Keratinocyte (primary cell): ENCODE data around the gene RWDD2A. TPM values are rescaled to one million over a fixed set of nuclear protein-coding genes. Genes with fewer than 3 reads are reported as not detected.

Experiments used
- DNase-seq: peaks from one replicate; pipeline ENCODE4 v3.0.0-alpha.2; 2011; ENCODE audit warnings: low read depth, missing footprints, low spot score
- FAIRE-seq: peaks from 2 replicates; lab custom pipeline; 2011; peaks lifted over from hg19 to GRCh38; lab: Jason Lieb, UNC
- H2AFZ ChIP-seq: 2 replicates; pipeline ENCODE4 v1.6.0; 2012; ENCODE audit warnings: low read length, control low read depth, inconsistent platforms; ENCODE audit not compliant: control insufficient read depth
- H3K27ac ChIP-seq: 2 replicates; pipeline ENCODE4 v1.5.1; 2011; ENCODE audit warnings: low read length; ENCODE audit not compliant: control insufficient read depth, insufficient read depth
- H3K27me3 ChIP-seq: 3 replicates; pipeline ENCODE4 v1.6.0; 2011; ENCODE audit warnings: low read length; ENCODE audit not compliant: control insufficient read depth, insufficient read depth; ENCODE audit errors: extremely low read depth
- H3K36me3 ChIP-seq, 2 experiments: 2 replicates in 1 of 2; 3 replicates in 1 of 2; pipeline ENCODE4 v1.5.1; 2011; ENCODE audit warnings: low read length in 2 of 2, mild to moderate bottlenecking in 1 of 2; ENCODE audit not compliant: control insufficient read depth in 2 of 2, insufficient read depth in 2 of 2; ENCODE audit errors: extremely low read depth in 1 of 2
- H3K4me1 ChIP-seq: 3 replicates; pipeline ENCODE4 v1.5.1; 2011; ENCODE audit warnings: low read length; ENCODE audit not compliant: control insufficient read depth, insufficient read depth; ENCODE audit errors: extremely low read depth
- H3K4me2 ChIP-seq: 3 replicates; pipeline ENCODE4 v1.6.0; 2011; ENCODE audit warnings: low read depth, low read length; ENCODE audit not compliant: control insufficient read depth, insufficient read depth; ENCODE audit errors: extremely low read depth
- H3K4me3 ChIP-seq, 3 experiments: fragments of 200-600 bp in 1 of 3; sonication (generic) in 1 of 3; 2 replicates in 2 of 3; 3 replicates in 1 of 3; pipeline ENCODE4 v1.5.1; 2011 to 2016; ENCODE audit warnings: low read length in 3 of 3, mild to moderate bottlenecking in 3 of 3, control low read depth in 2 of 3, inconsistent platforms in 1 of 3, low read depth in 1 of 3, mixed read lengths in 1 of 3, mixed run types in 1 of 3, moderate library complexity in 1 of 3; ENCODE audit not compliant: control insufficient read depth in 2 of 3, insufficient read depth in 2 of 3; ENCODE audit errors: extremely low read depth in 1 of 3
- H3K79me2 ChIP-seq: 2 replicates; pipeline ENCODE4 v1.6.0; 2012; ENCODE audit warnings: low read length; ENCODE audit not compliant: control insufficient read depth, insufficient read depth
- H3K9ac ChIP-seq: 3 replicates; pipeline ENCODE4 v1.6.0; 2011; ENCODE audit warnings: low read length; ENCODE audit not compliant: control insufficient read depth, insufficient read depth; ENCODE audit errors: extremely low read depth
- H3K9me1 ChIP-seq: 3 replicates; pipeline ENCODE4 v1.6.0; 2011; ENCODE audit warnings: low read length; ENCODE audit not compliant: control insufficient read depth, insufficient read depth; ENCODE audit errors: extremely low read depth
- H3K9me3 ChIP-seq: 2 replicates; pipeline ENCODE4 v1.5.1; 2012; ENCODE audit warnings: low read depth, low read length; ENCODE audit not compliant: control insufficient read depth
- H4K20me1 ChIP-seq: 3 replicates; pipeline ENCODE4 v1.6.0; 2011; ENCODE audit warnings: low read length; ENCODE audit not compliant: control insufficient read depth, insufficient read depth; ENCODE audit errors: extremely low read depth
- CTCF ChIP-seq, 3 experiments: IDR thresholded peaks in 1 of 3; conservative IDR thresholded peaks in 1 of 3; optimal IDR thresholded peaks in 1 of 3; 2 replicates in 2 of 3; 3 replicates in 1 of 3; pipeline versions ENCODE3 to v1.5.1; 2011; ENCODE audit warnings: low read length in 3 of 3, mild to moderate bottlenecking in 3 of 3, moderate library complexity in 2 of 3, control low read depth in 1 of 3, inconsistent platforms in 1 of 3; ENCODE audit not compliant: insufficient read depth in 2 of 3; ENCODE audit errors: extremely low read depth in 1 of 3
- EZH2 ChIP-seq: IDR thresholded peaks from one replicate; pipeline ENCODE4 v1.6.1; 2012; ENCODE audit warnings: inconsistent platforms, mild to moderate bottlenecking, low read length, moderate library complexity
- dilution Hi-C: fragments of 300-500 bp; cut with MboI; formaldehyde crosslinking; loops from one replicate; pipeline ENCODE4 v1.7.0; 2020; ENCODE audit warnings: low sequenced_read_pairs; ENCODE audit not compliant: extremely low pct_ligation_motif_present
- polyA plus RNA-seq, 5 experiments: library from polyadenylated mRNA; depleted of rRNA in 3 of 5; stranded (reverse) in 3 of 5; stranded (forward) in 1 of 5; unstranded in 1 of 5; fragments of >200 nt; gene quantifications; 1 replicate in 1 of 5; 2 replicates in 3 of 5; 3 replicates in 1 of 5; pipeline versions ENCODE4 v1.2.1 to v1.2.3, GENCODE V29; 2011 to 2012; ENCODE audit warnings: missing spikeins in 2 of 5, low read depth in 1 of 5, low replicate concordance in 1 of 5

The RWDD2A gene
- polyA plus RNA-seq, 1 donor (not counting 4 experiments of a cell fraction or from before 2014, with no cell fraction given) = 1.5 TPM

GRCh38 chr6:83155794-83156193 is 37.4 kb upstream of the RWDD2A start:
- Histone ChIP-seq H3K36me3 (peaks cover 5 to 14% of the 10 kb centered on the region in 2 experiments), H3K4me3 (no peak overlapping the region), H3K27me3 (no peaks in the 10 kb centered on the region), H3K27ac (no peak overlapping the region), H3K4me2 (no peak overlapping the region), H3K9me3 (no peaks in the 10 kb centered on the region), H3K79me2 (no peaks in the 10 kb centered on the region), H3K4me1 (no peaks in the 10 kb centered on the region), H4K20me1 (no peaks in the 10 kb centered on the region), H3K9me1 (no peaks in the 10 kb centered on the region), H3K9ac (no peak overlapping the region), H2AFZ (no peak overlapping the region)
- TF ChIP-seq CTCF (optimal IDR thresholded peaks at IDR 0.05 in 1 of 3, IDR thresholded peaks at IDR 0.05 in 1 of 3, conservative IDR thresholded peaks at IDR 0.05 in 1 of 3; ENCODE audit: extremely low read depth in 1 of 3, insufficient read depth in 2 of 3, low read length in 3 of 3) (no peak), EZH2 (no peak)
- DNase-seq = no peak
- no peak for FAIRE-seq
- dilution Hi-C loops = no loop called here

GRCh38 chr6:83160167-83160566 is 33.0 kb upstream of the RWDD2A start:
- FAIRE-seq (peak; percentile 64), DNase-seq (no peak)
- H3K9me1 ChIP-seq = no peaks in the 10 kb centered on the region
- no peaks in the 10 kb centered on the region for H3K9me3 ChIP-seq
- no peaks in the 10 kb centered on the region for H3K4me1 ChIP-seq
- H3K4me2 ChIP-seq = no peak overlapping the region
- TF ChIP-seq CTCF (optimal IDR thresholded peaks at IDR 0.05 in 1 of 3, IDR thresholded peaks at IDR 0.05 in 1 of 3, conservative IDR thresholded peaks at IDR 0.05 in 1 of 3; ENCODE audit: extremely low read depth in 1 of 3, insufficient read depth in 2 of 3, low read length in 3 of 3) = no peak
- TF ChIP-seq EZH2 = no peak
- H4K20me1 ChIP-seq = no peaks in the 10 kb centered on the region
- H3K79me2 ChIP-seq = no peaks in the 10 kb centered on the region
- H3K9ac ChIP-seq = no peak overlapping the region
- H3K36me3 ChIP-seq = peaks cover 4 to 10% of the 10 kb centered on the region in 2 experiments
- dilution Hi-C loops = no loop called here
- H3K27ac ChIP-seq = no peak overlapping the region
- no peak overlapping the region for H2AFZ ChIP-seq
- no peak overlapping the region for H3K4me3 ChIP-seq
- H3K27me3 ChIP-seq = no peaks in the 10 kb centered on the region
